Stimulated activated CD8-positive, alpha-beta memory T cell treated with anti-CD3 and anti-CD28 coated beads, Interleukin-12 subunit alpha, Interleukin-12 subunit beta, amount 100 ng/mL, for 24 hours (primary cell): ENCODE data around the gene GSG1L.
"Not testable (repeated sequence)": the region's sequence is repeated elsewhere in the genome, so short reads cannot be mapped to it uniquely, and the experiment has no call there.

Source experiments
- DNase-seq: peaks from one replicate; pipeline ENCODE4 v3.0.0-alpha.2; 2020; ENCODE audit errors: extremely low read depth

GSG1L gene

DNA sequence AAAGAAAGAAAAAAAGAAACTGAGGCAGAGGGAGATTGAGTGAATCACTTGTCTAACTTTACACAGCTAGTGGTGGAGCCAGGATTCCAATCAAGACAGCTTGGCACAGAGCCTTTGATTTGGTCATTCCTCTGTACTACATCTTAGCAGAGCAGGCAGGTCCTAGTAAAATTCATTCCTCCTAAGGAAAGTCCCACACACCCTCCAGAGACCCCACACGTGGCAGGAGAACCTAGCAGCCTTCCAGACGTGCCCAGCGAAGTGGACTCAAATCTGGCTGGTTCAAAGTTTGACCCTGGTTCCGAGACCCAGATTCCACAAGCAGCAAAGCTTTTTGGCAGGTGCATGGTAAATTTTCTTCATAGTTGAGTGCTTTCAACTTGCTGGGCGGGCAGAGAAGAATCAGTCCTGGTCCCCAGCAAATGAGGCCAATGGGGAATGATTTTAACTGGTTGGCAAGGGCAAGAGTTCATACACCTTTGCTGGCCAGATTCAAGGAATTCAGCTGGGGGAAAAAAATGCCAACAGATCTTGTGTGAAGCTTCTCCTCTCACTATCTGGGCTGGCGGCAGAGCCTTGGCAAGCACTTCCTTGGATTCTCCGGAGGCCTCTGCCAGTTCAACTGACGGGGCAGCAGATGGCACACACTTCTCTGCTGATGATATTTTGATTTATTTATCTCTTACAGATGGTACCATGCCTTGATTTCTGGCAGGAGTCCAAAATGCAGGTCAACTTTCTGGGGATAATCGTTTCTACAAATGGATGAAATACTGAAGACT is 82.4 kb downstream of the GSG1L start:
- no peak for DNase-seq

DNA sequence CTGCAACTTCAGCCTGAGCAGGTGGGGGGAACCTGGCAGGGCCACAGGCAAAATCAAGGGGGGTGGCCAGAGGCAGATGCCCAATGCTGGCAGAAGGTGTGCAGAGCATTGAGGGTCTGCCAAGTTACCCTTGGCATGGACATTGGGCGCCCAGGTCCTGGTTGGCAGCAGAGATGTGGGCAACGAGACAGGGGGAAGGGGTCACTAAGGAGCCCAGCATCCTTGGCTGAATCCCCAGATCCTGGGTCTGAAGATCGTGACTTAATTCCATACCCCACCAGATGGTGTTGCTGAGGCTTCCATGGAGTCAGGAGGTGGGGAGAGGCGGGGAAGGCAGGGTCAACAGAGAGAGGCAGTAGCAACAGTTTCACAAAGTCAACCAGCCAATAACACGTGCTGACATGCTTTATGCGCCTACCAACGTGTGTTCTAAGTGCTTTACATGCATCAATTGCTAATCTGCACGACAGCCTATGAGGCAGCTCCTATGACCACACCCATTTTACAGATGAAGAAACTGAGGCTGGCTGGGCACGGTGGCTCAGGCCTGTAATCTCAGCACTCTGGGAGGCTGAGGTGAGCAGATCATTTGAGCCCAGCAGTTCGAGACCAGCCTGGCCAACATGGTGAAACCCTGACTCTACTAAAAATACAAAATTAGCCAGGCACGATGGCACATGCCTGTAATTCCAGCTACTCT is 83.3 kb downstream of the GSG1L start:
- DNase-seq, result no peak

DNA sequence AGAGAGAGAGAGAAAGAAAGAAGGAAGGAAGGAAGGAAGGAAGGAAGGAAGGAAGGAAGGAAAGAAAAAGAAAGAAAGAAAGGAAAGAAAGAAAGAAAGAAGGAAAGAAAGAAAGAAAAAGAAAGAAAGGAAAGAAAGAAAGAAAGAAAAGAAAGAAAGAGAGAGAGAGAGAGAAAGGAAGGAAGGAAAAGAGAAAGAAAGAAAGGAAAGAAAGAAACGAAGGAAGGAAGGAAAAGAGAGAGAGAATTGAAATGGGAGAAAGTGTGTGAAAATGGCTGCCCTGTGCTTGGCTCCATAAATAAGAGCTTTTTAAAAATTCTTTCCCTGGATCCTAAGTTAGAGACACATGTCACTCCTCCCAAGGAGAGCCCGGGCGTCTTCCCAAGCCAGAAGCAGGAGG is 83.8 kb downstream of the GSG1L start:
- not testable (repeated sequence) for DNase-seq

DNA sequence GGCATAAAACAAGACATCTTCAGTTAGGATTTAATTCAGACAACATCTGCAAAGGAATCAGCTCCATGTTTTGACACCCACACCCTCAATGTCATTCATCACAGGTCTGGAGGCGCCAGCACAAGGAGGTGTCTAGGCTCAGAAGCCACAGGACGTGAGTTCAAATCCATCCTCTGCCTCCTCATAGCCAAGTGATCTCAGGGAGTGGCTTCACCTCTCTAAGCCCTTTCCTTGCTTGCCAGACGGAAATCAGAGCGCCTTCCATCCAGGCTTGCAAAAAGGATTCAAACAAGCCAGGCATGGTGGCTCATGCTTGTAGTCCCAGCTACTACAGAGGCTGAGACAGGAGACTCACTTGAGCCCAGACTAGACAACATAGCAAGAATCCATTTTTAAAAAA is 84.6 kb downstream of the GSG1L start:
- DNase-seq, result no peak

DNA sequence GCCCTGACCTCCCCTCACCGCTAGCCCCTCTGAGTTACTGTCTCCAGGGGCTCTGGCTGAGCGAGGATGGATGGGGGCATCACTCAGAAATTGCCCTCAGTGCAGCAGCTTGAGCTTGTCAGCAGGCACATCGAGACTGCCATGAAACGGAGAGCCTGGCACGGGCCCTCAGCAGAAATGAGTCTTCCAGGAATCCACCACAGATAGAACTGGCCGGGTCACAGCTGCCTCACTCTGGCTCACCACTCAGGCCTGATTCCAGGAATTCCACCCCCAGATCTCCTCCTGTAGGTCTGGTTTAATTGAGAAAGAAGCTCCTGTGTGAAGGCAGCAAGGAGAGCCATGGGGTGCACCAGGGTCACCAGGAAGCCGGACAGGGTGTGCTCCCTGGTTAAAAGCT is 85.5 kb downstream of the GSG1L start:
- DNase-seq, result no peak

DNA sequence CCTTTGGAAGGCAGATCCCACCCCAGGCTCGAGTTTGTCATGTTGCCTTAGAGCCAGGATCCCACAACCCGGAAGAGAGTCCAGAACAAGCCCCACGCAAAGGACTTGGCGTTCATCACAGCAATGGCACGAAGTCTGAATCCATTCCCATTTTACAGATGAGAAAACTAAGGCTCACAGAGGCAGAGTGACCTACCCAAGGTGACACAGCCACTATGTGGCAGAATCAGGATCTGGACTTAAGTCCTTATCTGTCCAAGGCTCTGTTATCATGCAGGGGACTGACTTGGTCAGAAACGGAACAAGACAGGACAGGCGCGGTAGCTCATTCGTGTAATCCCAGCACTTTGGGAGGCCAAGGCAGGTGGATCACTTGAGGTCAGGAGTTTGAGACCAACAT is 86.5 kb downstream of the GSG1L start:
- DNase-seq, result no peak

DNA sequence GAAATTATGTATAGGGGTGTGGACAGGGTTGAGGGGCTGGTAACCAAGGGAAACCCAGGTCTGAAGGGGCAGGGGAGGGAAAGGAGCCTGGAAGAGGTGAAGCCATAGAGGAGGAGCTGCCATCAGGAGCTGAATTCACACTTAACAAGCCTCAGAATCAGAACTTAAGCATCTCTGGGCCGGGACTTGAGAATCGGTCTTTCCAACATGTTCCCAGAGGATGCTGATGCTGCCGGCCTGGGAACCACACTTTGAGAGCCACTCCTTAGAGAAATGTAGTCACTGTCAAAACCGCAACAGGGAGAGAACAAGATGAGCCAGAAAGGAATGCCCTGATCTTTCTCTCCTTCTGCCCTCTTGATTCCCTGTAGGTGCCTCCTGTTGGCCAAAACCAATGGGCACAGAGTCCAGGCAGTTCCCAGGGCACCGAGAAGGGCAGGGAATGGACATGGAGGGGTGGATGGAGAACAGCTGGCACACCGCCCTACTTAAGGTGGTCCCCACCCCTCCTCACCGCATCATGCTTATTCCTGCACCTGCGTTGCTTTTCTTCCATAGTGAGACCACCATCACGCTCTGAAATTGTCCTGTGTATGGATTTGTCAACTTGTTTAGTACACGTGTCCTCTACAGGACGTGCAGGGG is 88.5 kb downstream of the GSG1L start:
- no peak for DNase-seq

DNA sequence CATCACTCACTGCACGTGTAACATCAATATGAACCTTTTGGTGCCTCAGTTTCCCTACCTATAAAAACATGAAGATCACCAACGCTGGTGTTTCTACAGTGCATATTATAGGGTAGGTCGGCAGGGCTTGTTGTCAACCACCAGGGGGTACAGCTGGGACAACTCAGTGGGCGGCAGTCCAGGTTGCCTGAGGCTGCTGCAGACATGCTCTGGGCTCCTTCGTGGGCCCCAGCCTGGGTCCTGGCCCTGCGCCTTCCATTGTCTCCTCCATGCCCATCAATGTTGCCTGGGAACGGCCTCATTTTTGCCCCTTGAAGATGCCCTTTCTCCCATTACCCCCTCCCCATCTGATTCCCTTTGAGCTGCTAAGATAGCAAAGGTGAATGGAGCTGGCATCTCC is 89.8 kb downstream of the GSG1L start:
- DNase-seq, result no peak

DNA sequence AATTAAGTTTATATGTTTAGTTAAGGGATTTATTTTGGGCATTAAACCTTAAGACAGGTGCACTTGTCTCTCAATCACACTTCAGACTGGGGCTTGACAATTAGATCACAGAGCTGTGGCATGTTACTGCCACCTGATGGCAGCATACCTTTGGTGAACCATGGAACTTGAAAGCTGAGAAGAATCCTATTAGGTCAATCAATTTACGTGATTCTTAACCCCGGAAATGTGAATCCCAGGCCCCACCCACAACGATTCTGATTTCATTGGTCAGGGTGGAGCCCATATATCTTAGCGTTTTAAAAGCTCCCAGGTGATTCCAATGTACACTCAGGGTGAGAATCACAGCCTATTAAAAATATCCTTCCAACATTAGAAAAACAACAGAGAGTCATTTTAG is 91.0 kb downstream of the GSG1L start:
- DNase-seq, result no peak

DNA sequence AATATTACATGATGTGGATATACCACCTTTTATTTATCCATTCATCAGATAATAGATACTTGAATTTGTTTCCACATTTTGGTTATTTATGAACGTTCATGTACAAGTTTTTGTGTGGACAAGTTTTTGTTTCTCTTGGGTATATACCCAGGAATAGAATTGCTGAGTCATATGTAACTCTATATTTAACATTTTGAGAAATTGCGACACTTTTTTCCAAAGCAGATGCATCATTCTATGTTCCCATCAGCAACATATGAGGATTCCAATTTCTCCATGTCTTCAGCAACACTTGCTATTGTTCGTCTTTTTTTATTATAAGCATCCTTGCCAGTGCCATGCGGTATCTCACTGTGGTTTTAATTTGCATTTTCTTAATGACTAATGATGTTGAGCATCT is 93.9 kb downstream of the GSG1L start:
- no peak for DNase-seq

DNA sequence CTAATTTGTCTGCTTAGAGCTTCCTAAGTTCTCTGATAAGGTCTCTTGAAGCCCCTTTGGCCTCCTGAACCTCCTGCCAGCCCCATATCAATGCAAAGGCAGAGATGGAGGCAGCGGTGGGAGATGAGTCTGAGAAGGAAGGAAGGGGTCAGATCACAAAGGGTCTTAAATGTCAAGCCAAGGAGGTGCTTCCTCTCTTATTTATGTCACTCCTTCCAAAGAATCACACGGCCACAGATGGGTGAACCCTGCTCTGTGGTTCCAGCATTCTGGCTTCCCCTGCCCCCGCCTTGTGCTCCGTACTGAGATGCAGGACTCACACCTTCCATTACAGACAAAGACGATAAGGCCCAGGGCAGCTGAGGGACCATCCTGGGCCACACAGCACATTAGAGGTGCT is 96.3 kb downstream of the GSG1L start:
- DNase-seq, result no peak

DNA sequence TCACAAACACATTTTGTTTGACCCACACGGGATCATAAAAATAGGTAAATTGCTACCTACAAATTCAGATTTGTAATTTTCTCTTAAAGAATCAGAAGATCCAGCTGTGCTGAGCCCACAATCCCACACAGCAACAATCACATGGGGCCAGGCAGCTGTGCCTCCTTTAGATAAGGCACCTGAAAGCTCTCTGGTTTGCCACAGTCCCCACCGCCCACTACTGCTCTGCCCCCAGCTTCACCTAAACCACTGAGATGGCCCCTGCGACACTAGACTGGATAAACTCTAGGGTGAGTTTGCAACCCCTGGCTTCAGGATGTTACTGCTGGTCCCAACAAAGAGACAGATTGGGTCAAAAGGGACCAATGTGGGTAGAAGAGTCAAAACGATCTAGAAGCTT is 96.8 kb downstream of the GSG1L start:
- DNase-seq, result no peak

DNA sequence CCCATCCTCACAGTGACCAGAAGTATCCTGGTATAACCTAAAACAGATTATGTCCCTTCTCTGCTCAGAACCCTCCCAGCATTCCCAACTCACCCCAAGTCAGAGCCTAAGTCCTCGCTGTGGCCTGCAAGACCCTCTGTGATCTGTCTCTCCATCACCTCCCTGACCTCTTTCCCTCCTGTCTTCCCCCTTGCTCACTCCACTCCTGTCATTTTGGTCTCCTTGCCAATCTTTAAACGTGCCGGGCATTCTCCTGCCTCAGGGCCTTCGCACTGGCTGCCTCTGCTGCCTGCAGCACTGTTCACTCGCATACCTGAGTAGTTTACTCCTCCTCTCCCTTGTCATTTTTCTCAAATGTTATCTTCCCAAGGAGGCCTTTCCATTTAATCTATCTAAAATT is 97.7 kb downstream of the GSG1L start:
- DNase-seq, result no peak

DNA sequence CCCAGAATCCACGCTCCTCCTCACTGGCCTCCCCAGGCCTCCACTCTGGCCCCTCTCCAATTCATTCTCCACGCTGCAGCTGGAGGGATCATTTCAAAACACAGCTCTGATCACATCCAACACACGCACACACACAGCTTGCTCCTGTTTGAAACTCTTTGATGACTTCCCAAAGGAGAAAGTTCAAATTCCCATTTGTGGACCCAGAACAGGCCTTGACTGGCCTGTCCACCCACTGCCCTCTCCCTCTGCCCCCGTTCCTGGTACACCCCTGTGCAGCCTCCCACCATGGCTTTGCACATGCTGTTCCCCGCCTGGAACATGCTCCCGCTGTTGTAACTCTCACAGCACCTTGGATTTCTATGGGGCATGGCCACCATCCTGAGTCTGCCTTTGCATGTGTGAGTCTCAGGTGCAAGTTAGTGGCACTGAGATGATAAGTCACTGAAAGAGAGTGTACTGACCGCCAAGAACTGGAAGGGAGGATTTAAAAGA is 100.0 kb downstream of the GSG1L start:
- no peak for DNase-seq

DNA sequence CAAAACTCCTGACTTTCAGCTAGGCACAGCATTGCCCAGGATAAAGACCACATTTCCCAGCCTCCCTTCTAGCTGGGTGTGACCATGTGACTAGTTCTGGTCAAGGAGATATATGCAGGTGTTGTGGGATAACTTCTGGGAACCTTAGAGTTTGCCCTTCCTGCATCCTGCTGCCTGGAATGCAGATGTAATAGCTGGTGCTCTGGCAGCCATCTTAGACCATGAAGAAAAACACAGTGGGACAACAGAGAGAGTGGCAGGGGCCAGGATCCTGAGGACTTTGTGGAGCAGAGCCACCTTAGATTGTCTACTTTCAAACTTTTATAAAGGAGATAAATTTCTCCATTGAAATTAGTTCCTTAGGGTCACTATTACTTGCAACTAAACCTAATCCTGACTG is 101.3 kb downstream of the GSG1L start:
- DNase-seq, result no peak

DNA sequence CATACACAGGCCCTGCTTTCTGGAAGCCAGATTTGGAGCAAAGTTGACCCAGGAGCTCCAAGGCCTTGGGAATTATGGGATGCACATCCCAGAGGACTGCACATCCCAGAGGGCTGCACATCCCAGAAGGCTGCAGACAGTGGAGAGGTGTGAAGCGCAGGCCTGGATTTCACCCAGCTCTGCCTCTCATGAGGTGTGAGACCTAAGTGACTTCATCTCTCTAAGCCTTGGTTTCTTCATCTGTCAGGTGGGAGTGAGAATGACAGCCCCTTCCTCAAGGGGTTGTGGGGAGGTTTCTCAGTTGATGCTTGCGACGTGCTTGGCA is 102.3 kb downstream of the GSG1L start:
- DNase-seq, result no peak

DNA sequence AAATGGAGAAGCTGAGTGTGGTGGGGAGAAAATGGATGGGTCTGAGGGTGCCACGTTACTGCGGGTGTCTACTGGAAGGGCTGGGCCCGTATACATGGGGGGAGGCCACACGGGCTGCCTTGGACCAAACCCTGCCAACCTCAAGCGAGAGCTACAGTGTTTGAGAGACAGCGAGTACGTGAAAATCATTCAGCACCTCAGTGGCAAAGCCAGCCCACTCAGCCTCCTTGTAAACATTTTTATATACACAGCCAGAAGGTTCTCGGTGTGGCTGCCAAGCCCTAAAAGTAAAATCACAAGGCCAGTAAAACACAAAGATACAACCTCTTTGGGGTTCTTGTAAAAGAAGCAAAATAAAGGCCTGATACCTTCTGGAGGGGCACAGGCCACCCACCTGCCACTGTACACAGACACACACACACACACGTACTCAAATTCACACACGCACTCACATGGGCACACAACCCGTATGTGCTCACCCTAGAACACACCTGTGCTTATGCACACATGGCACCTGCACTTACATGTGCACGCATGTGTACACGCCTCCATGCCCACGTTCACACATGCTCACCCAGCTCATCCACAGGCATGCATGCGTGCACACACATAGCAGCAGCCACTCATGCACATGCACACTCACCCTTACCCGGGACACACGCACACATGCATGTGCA is 102.8 kb downstream of the GSG1L start:
- DNase-seq, result no peak

DNA sequence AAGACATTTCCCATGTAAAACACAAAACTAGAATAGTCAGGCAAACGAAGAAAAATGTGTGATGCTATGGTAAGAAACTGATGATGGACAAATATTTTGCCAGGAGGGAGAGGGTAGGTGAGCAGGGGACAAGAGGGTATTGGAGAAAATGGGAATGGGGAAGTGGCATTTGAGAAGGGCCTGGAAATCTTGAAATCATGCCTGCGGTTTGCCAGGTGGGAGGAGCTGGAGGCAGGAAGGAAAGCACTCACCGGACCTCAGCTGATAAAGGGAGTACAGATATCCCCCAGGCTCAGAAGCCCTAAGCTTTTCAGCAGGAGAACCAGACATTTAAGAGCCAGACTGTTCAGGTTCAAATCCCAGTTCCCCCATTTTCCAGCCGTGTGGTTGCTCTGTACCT is 103.6 kb downstream of the GSG1L start:
- DNase-seq, result no peak

DNA sequence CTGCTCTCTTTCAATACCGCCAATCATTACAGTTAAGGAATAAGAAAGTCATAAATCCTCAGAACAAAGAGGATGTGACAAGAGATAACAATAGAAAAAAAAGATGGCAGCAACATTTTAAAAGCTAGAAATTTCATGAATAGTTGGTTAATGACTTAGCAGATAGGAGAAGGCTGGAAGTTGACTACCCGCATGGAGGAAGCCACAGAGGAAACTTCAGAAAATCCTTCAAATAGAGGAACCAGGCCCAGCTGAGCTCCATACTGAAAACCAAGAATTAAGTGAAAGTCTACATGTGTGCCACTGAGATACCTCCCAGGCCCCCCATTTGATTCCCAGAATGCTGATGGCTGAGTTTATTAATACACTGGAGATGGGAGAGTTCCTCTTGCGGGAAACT is 109.3 kb downstream of the GSG1L start:
- DNase-seq, result no peak

DNA sequence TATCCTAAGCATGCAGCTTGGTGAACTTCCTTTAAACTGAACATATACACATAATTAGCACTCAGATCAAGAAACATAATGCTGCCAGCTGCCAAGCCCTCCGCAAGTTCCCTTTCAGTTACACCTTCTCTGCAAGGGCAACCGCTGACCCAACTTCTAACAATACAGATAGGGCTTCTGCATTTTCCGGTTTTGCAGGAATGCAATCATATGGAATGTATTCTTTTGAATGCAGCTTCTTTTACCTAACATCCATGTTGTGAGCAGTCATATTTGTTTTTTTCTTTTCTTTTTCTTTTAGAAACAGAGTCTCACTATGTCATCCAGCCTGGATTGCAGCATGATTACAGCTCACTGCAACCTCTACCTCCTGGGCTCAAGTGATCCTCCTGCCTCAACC is 110.7 kb downstream of the GSG1L start:
- DNase-seq, result no peak

DNA sequence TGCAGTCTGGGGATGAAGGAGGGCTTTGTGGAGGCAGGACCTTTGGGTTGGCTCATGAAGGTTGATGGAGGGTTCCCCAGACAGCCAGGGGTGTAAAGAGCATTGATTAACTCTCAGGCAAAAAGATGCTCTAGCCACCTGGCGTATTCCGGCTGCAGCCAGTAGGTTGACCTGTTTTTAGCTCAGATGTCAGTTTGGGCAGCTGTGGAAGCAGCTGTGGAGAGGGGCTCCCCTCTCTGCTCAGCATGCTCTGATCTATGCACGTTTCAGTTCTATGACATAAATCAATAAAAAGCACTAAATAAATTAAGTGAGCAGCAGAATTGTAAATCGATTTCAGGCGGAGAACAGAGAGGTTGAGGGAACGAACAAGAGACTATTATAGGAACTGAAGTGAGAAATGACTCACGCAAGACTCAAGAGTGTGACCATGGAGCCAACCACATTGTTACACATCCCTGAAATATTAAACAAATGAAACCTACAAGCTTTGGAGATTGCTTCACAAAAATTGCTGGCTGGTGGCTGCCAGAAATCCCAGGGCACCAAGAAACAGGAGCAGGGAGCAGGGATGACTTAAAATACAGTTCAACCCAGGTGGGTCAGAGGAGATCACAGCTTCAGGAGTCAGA is 111.9 kb downstream of the GSG1L start:
- DNase-seq, result no peak
